ENCODE results near the gene DOK6. TPM values are rescaled to one million over a fixed set of nuclear protein-coding genes. Genes with fewer than 3 reads are reported as not detected.

The DOK6 gene
- total and polyA plus RNA-seq, 2 experiments from 2014 or later, result 0.29 to 0.42 TPM

DNA sequence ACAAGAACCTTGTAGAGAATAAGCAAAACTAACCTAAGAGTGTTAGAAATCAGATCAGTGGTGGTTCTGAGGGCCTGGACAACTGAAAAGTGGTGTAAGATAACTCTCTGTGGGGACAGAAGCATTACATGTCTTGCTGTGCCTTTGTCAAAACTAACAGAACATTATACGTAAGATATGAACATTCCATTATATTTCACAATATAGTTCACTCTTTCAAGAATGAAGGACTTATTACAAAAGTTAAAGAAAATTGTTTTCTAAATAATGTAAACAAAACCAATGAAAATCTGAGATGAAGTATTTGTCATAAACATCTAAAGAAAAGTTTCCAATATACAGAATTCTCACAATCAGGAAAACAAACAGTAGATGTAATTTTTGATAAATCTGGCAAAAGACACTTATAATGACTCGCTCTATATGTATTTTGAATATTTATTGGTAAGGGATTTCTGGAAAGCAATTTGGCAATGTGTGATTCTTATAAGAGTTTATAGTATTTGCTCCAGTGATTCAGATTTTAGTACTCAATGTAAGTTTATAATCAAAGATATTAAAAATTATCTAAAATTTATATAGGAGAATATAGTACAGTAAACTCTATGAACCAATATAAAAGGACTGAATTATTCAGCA lies 288.6 kb downstream of the DOK6 start:
- Histone ChIP-seq H3K27ac (ENCODE audit: low read depth) (no peak overlapping the region), H3K79me2 (replicated peaks; ENCODE audit: insufficient read depth) (no peaks in the 10 kb centered on the region), H3K4me1 (ENCODE audit: insufficient read depth) (no peaks in the 10 kb centered on the region), H2AFZ (no peak overlapping the region), H3K4me2 (no peak overlapping the region), H3K36me3 (ENCODE audit: insufficient read depth) (no peaks in the 10 kb centered on the region), H4K20me1 (replicated peaks; ENCODE audit: insufficient read depth) (no peaks in the 10 kb centered on the region), H3K27me3 (ENCODE audit: insufficient read depth) (no peaks in the 10 kb centered on the region), H3F3A (replicated peaks; ENCODE audit: low read depth) (no peaks in the 10 kb centered on the region), H3K9me2 (ENCODE audit: insufficient read depth) (0 out of 2 replicates have a peak, but pooled peaks cover 2% of the 10 kb centered on the region), H3K4me3 (no peak overlapping the region)
- Mint-ChIP-seq H3K27ac (no peak overlapping the region), H3K9me3 (peaks cover 3% of the 10 kb centered on the region; the same call in 1 of the 3 replicates), H3K27me3 (ENCODE audit: insufficient read depth, low read depth, poor library complexity) (peaks cover 2% of the 10 kb centered on the region), H3K36me3 (ENCODE audit: low read depth) (no peaks in the 10 kb centered on the region), H3K4me1 (no peaks in the 10 kb centered on the region), H3K4me3 (no peak overlapping the region)
- no peak for DNase-seq (ENCODE audit: low spot score)
- no peak for ATAC-seq
- TF ChIP-seq EZH2 (IDR thresholded peaks at IDR 0.05; ENCODE audit: low read depth, unreplicated experiment) (no peak), NANOG (IDR thresholded peaks at IDR 0.05; ENCODE audit: borderline replicate concordance) (no peak), CREB1 (CRISPR knock-in tag; IDR thresholded peaks at IDR 0.05; ENCODE audit: low read depth) (no peak), POLR2AphosphoS5 (IDR thresholded peaks at IDR 0.05; ENCODE audit: low read depth) (no peak), EZH2phosphoT487 (IDR thresholded peaks at IDR 0.05; ENCODE audit: unreplicated experiment) (no peak), JUNB (IDR thresholded peaks at IDR 0.05; ENCODE audit: unreplicated experiment) (no peak), ZNF114 (CRISPR knock-in tag; IDR thresholded peaks at IDR 0.05) (no peak), STAT1 (IDR thresholded peaks at IDR 0.05; ENCODE audit: unreplicated experiment) (no peak), ZNF331 (CRISPR knock-in tag; IDR thresholded peaks at IDR 0.05; ENCODE audit: low read depth) (no peak), ZNF462 (CRISPR knock-in tag; IDR thresholded peaks at IDR 0.05) (no peak)
- TF ChIP-seq, protein P1, sequence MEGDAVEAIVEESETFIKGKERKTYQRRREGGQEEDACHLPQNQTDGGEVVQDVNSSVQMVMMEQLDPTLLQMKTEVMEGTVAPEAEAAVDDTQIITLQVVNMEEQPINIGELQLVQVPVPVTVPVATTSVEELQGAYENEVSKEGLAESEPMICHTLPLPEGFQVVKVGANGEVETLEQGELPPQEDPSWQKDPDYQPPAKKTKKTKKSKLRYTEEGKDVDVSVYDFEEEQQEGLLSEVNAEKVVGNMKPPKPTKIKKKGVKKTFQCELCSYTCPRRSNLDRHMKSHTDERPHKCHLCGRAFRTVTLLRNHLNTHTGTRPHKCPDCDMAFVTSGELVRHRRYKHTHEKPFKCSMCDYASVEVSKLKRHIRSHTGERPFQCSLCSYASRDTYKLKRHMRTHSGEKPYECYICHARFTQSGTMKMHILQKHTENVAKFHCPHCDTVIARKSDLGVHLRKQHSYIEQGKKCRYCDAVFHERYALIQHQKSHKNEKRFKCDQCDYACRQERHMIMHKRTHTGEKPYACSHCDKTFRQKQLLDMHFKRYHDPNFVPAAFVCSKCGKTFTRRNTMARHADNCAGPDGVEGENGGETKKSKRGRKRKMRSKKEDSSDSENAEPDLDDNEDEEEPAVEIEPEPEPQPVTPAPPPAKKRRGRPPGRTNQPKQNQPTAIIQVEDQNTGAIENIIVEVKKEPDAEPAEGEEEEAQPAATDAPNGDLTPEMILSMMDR (conservative IDR thresholded peaks at IDR 0.05; ENCODE audit: low read depth in 2 of 2), result no peak
- TF ChIP-seq, protein P2, sequence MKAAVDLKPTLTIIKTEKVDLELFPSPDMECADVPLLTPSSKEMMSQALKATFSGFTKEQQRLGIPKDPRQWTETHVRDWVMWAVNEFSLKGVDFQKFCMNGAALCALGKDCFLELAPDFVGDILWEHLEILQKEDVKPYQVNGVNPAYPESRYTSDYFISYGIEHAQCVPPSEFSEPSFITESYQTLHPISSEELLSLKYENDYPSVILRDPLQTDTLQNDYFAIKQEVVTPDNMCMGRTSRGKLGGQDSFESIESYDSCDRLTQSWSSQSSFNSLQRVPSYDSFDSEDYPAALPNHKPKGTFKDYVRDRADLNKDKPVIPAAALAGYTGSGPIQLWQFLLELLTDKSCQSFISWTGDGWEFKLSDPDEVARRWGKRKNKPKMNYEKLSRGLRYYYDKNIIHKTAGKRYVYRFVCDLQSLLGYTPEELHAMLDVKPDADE (IDR thresholded peaks at IDR 0.05), result no peak
- TF ChIP-seq, protein P3, sequence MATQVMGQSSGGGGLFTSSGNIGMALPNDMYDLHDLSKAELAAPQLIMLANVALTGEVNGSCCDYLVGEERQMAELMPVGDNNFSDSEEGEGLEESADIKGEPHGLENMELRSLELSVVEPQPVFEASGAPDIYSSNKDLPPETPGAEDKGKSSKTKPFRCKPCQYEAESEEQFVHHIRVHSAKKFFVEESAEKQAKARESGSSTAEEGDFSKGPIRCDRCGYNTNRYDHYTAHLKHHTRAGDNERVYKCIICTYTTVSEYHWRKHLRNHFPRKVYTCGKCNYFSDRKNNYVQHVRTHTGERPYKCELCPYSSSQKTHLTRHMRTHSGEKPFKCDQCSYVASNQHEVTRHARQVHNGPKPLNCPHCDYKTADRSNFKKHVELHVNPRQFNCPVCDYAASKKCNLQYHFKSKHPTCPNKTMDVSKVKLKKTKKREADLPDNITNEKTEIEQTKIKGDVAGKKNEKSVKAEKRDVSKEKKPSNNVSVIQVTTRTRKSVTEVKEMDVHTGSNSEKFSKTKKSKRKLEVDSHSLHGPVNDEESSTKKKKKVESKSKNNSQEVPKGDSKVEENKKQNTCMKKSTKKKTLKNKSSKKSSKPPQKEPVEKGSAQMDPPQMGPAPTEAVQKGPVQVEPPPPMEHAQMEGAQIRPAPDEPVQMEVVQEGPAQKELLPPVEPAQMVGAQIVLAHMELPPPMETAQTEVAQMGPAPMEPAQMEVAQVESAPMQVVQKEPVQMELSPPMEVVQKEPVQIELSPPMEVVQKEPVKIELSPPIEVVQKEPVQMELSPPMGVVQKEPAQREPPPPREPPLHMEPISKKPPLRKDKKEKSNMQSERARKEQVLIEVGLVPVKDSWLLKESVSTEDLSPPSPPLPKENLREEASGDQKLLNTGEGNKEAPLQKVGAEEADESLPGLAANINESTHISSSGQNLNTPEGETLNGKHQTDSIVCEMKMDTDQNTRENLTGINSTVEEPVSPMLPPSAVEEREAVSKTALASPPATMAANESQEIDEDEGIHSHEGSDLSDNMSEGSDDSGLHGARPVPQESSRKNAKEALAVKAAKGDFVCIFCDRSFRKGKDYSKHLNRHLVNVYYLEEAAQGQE (IDR thresholded peaks at IDR 0.05; ENCODE audit: unreplicated experiment), result no peak
